H9 (cell line): ENCODE data around the gene MYO15B. TPM values are rescaled to one million over a fixed set of nuclear protein-coding genes. Genes with fewer than 3 reads are reported as not detected.

Source experiments
- DNase-seq: peaks from one replicate; pipeline ENCODE4 v3.0.0-alpha.2; 2017
- H2AFZ ChIP-seq: one replicate; pipeline ENCODE4 v1.6.1; 2013; ENCODE audit warnings: mild to moderate bottlenecking, low read length, control low read depth, moderate library complexity
- H2AK5ac ChIP-seq: 2 replicates; pipeline ENCODE4 v1.6.1; 2013; ENCODE audit warnings: low read length, control low read depth, mixed read lengths; ENCODE audit not compliant: insufficient read length
- H2BK120ac ChIP-seq: one replicate; pipeline ENCODE4 v1.6.1; 2013; ENCODE audit warnings: low read depth, mild to moderate bottlenecking, low read length, control low read depth, inconsistent platforms; ENCODE audit not compliant: poor library complexity, severe bottlenecking
- H2BK12ac ChIP-seq: 2 replicates; pipeline ENCODE4 v1.6.1; 2013; ENCODE audit warnings: low read length, control low read depth, mixed read lengths, low read depth; ENCODE audit not compliant: insufficient read length
- H2BK15ac ChIP-seq: 2 replicates; pipeline ENCODE4 v1.6.1; 2013; ENCODE audit warnings: low read depth, low read length, control low read depth
- H2BK20ac ChIP-seq: one replicate; pipeline ENCODE4 v1.6.1; 2013; ENCODE audit warnings: low read depth, mild to moderate bottlenecking, low read length, control low read depth, inconsistent platforms; ENCODE audit not compliant: poor library complexity, severe bottlenecking
- H2BK5ac ChIP-seq: 2 replicates; pipeline ENCODE4 v1.6.1; 2013; ENCODE audit warnings: low read length, control low read depth, mixed read lengths; ENCODE audit not compliant: insufficient read length
- H3K14ac ChIP-seq: 2 replicates; pipeline ENCODE4 v1.6.1; 2013; ENCODE audit warnings: low read length, control low read depth; ENCODE audit not compliant: insufficient read depth
- H3K18ac ChIP-seq: 2 replicates; pipeline ENCODE4 v1.6.1; 2013; ENCODE audit warnings: low read depth, mild to moderate bottlenecking, mixed read lengths, low read length, control low read depth; ENCODE audit not compliant: insufficient read length
- H3K23ac ChIP-seq: 2 replicates; pipeline ENCODE4 v1.6.1; 2013; ENCODE audit warnings: low read length, control low read depth, mixed read lengths, low read depth; ENCODE audit not compliant: insufficient read length
- H3K23me2 ChIP-seq: 2 replicates; pipeline ENCODE4 v1.6.1; 2013; ENCODE audit warnings: low read depth, mild to moderate bottlenecking, mixed read lengths, low read length, control low read depth; ENCODE audit not compliant: insufficient read length, poor library complexity, severe bottlenecking
- H3K27ac ChIP-seq: 2 replicates; pipeline ENCODE4 v1.5.1; 2013; ENCODE audit warnings: low read length, control low read depth, mixed read lengths, low read depth; ENCODE audit not compliant: insufficient read length
- H3K27me3 ChIP-seq: 2 replicates; pipeline ENCODE4 v1.6.1; 2013; ENCODE audit warnings: low read length, control low read depth, inconsistent platforms; ENCODE audit not compliant: insufficient read depth
- H3K4ac ChIP-seq: 2 replicates; pipeline ENCODE4 v1.6.1; 2013; ENCODE audit warnings: low read depth, mild to moderate bottlenecking, control low read depth, inconsistent platforms, low read length, moderate library complexity
- H3K4me1 ChIP-seq: 2 replicates; pipeline ENCODE4 v1.6.1; 2013; ENCODE audit warnings: low read length, control low read depth, inconsistent platforms; ENCODE audit not compliant: insufficient read depth
- H3K4me2 ChIP-seq: 2 replicates; pipeline ENCODE4 v1.6.1; 2013; ENCODE audit warnings: low read length, control low read depth, mixed read lengths; ENCODE audit not compliant: insufficient read length, insufficient read depth
- H3K56ac ChIP-seq: 2 replicates; pipeline ENCODE4 v1.6.1; 2013; ENCODE audit warnings: low read depth, mild to moderate bottlenecking, mixed read lengths, low read length, control low read depth; ENCODE audit not compliant: insufficient read length
- H3K79me1 ChIP-seq: 2 replicates; pipeline ENCODE4 v1.6.1; 2013; ENCODE audit warnings: low read depth, mild to moderate bottlenecking, moderate library complexity, low read length, control low read depth, inconsistent platforms; ENCODE audit not compliant: insufficient read depth, poor library complexity, severe bottlenecking
- H3K79me2 ChIP-seq: 2 replicates; pipeline ENCODE4 v1.6.1; 2013; ENCODE audit warnings: low read length, control low read depth, inconsistent platforms; ENCODE audit not compliant: insufficient read depth
- H3K9ac ChIP-seq: 2 replicates; pipeline ENCODE4 v1.6.1; 2013; ENCODE audit warnings: low read length, control low read depth, mixed read lengths; ENCODE audit not compliant: insufficient read length; ENCODE audit errors: extremely low read depth
- H3K9me3 ChIP-seq: one replicate; pipeline ENCODE4 v1.6.1; 2013; ENCODE audit warnings: low read depth, low read length, inconsistent platforms; ENCODE audit not compliant: control insufficient read depth
- H3T11ph ChIP-seq: one replicate; pipeline ENCODE4 v1.6.1; 2013; ENCODE audit warnings: mild to moderate bottlenecking, low read length, control low read depth, inconsistent platforms
- H4K20me1 ChIP-seq: one replicate; pipeline ENCODE4 v1.6.1; 2013; ENCODE audit not compliant: control insufficient read depth, insufficient read length, insufficient read depth
- H4K5ac ChIP-seq: 2 replicates; pipeline ENCODE4 v1.6.1; 2013; ENCODE audit warnings: low read depth, mild to moderate bottlenecking, mixed read lengths, low read length, control low read depth; ENCODE audit not compliant: insufficient read length
- H4K8ac ChIP-seq: replicated peaks from 2 replicates; pipeline ENCODE4 v1.6.1; 2013; ENCODE audit warnings: low read length, control low read depth, mixed read lengths, low read depth; ENCODE audit not compliant: insufficient read length
- H4K91ac ChIP-seq: 2 replicates; pipeline ENCODE4 v1.6.1; 2013; ENCODE audit warnings: low read depth, mild to moderate bottlenecking, moderate library complexity, mixed read lengths, low read length, control low read depth; ENCODE audit not compliant: insufficient read length
- H3K27ac Mint-ChIP-seq, 3 experiments: 2 replicates in 2 of 3; 3 replicates in 1 of 3; pipeline ENCODE4 v1.8.0; 2020 to 2021; ENCODE audit warnings: mixed read lengths in 3 of 3, mild to moderate bottlenecking in 1 of 3, moderate library complexity in 1 of 3
- H3K27me3 Mint-ChIP-seq: 2 replicates; pipeline ENCODE4 v1.8.0; 2021; ENCODE audit warnings: low read depth, mild to moderate bottlenecking, moderate library complexity, mixed read lengths
- H3K36me3 Mint-ChIP-seq, 3 experiments: 2 replicates in 2 of 3; 3 replicates in 1 of 3; pipeline ENCODE4 v1.8.0; 2020 to 2021; ENCODE audit warnings: low read depth in 3 of 3, mixed read lengths in 3 of 3; ENCODE audit not compliant: insufficient read depth in 1 of 3
- H3K4me1 Mint-ChIP-seq, 2 experiments: 2 replicates each; pipeline ENCODE4 v1.8.0; 2020; ENCODE audit warnings: mixed read lengths in 2 of 2
- H3K4me3 Mint-ChIP-seq, 2 experiments: 2 replicates in 1 of 2; 3 replicates in 1 of 2; pipeline ENCODE4 v1.8.0; 2020 to 2021; ENCODE audit warnings: mild to moderate bottlenecking in 2 of 2, mixed read lengths in 2 of 2, moderate library complexity in 1 of 2
- H3K9me3 Mint-ChIP-seq, 2 experiments: 2 replicates in 1 of 2; 3 replicates in 1 of 2; pipeline ENCODE4 v1.8.0; 2020; ENCODE audit warnings: mild to moderate bottlenecking in 2 of 2, mixed read lengths in 2 of 2, moderate library complexity in 1 of 2
- CTCF ChIP-seq: fragments of 200-600 bp; sonication (generic); conservative IDR thresholded peaks from 3 replicates; pipeline ENCODE4 v1.8.0; 2021; ENCODE audit warnings: antibody characterized with exemption, mild to moderate bottlenecking
- WGBS: extraction: QIAGEN DNeasy Blood & Tissue Kit; methylation state at CpG from one replicate; pipeline ENCODE4 v1.1.7; 2013; ENCODE audit warnings: missing lambda C conversion rate, low lambda C conversion rate, mixed read lengths; ENCODE audit not compliant: insufficient read length; ENCODE audit errors: extremely low coverage; 5-methylcytosine and 5-hydroxymethylcytosine counted together
- total RNA-seq: library from RNA; stranded (reverse); gene quantifications from 2 replicates; pipeline ENCODE4 v1.2.1, GENCODE V29; 2021

Gene MYO15B
- total RNA-seq, 1 experiment from 2014 or later: 41.9 TPM

GRCh38 chr17:75570034-75570676 is 17.4 kb upstream of the MYO15B start:
- no peak for TF ChIP-seq CTCF
- Histone ChIP-seq H3K9ac (no peak overlapping the region), H3K18ac (no peak overlapping the region), H3K79me1 (no peaks in the 10 kb centered on the region), H3T11ph (no peak overlapping the region), H2BK120ac (no peak overlapping the region), H2AFZ (no peak overlapping the region), H4K5ac (no peak overlapping the region), H4K91ac (no peak overlapping the region), H3K9me3 (no peaks in the 10 kb centered on the region), H2AK5ac (no peak overlapping the region), H2BK5ac (no peak overlapping the region), H2BK12ac (no peak overlapping the region), H2BK15ac (no peak overlapping the region), H3K14ac (no peak overlapping the region; the same call in 1 of the 2 replicates), H3K79me2 (no peaks in the 10 kb centered on the region), H3K27ac (no peak overlapping the region), H3K4ac (no peak overlapping the region), H4K20me1 (no peaks in the 10 kb centered on the region), H3K23me2 (no peaks in the 10 kb centered on the region), H3K4me1 (no peaks in the 10 kb centered on the region), H4K8ac (no peak overlapping the region), H3K4me2 (no peak overlapping the region), H2BK20ac (no peak overlapping the region), H3K56ac (no peak overlapping the region), H3K23ac (no peak overlapping the region), H3K27me3 (no peaks in the 10 kb centered on the region)
- Mint-ChIP-seq H3K27me3 (no peaks in the 10 kb centered on the region), H3K36me3 (peaks cover 2 to 30% (median 12%) of the 10 kb centered on the region in 3 experiments; a peak in 5 of 7 replicates), H3K4me3 (no peak overlapping the region), H3K27ac (no peak overlapping the region), H3K4me1 (no peaks in the 10 kb centered on the region), H3K9me3 (no peaks in the 10 kb centered on the region)
- no CpG with 5 or more reads among the region's 35 CpGs for WGBS
- no peak for DNase-seq
